GM23248 (cell line): ENCODE measurements around the gene LMO7.

ENCODE experiments used
- EZH2 ChIP-seq: fragments of 200-600 bp; sonication (generic); IDR thresholded peaks from 2 replicates; pipeline ENCODE4 v1.6.1; 2018; ENCODE audit warnings: antibody characterized with exemption, mild to moderate bottlenecking; ENCODE audit not compliant: insufficient read depth, poor library complexity, severe bottlenecking
- EZH2phosphoT487 ChIP-seq: fragments of 200-600 bp; sonication (generic); IDR thresholded peaks from 2 replicates; pipeline ENCODE4 v1.6.1; 2018; ENCODE audit warnings: antibody characterized with exemption, moderate library complexity, mild to moderate bottlenecking, low read depth; ENCODE audit not compliant: insufficient read depth

GRCh38 chr13:75843991-75844390 is 207.9 kb downstream of the LMO7 start:
- TF ChIP-seq EZH2phosphoT487 = no peak
- TF ChIP-seq EZH2 = no peak
